Transverse colon (tissue), 4 donors: Measurements from ENCODE around the gene BAZ2B.

Experiments used
- POLR2A ChIP-seq: fragments of 450-650 bp; IDR thresholded peaks from one replicate; pipeline ENCODE4 v1.6.1; 2016; ENCODE audit warnings: antibody characterized with exemption, mild to moderate bottlenecking, moderate library complexity
- POLR2AphosphoS5 ChIP-seq, 3 donors: sonication (generic); formaldehyde crosslinking; IDR thresholded peaks; one replicate each; pipeline ENCODE4 v1.6.1; 2016; ENCODE audit warnings: antibody characterized with exemption in 3 of 3
- TF ChIP-seq, protein P1 (sequence below), 5 experiments: fragments of 200-600 bp in 3 of 5; fragments of 450-650 bp in 2 of 5; sonication (generic) in 3 of 5; IDR thresholded peaks; 1 replicate in 2 of 5; 2 replicates in 3 of 5; pipeline ENCODE4 v1.5.1; 2016 to 2017; ENCODE audit warnings: antibody characterized with exemption in 5 of 5, inconsistent platforms in 3 of 5, mild to moderate bottlenecking in 2 of 5, moderate library complexity in 1 of 5

DNA sequence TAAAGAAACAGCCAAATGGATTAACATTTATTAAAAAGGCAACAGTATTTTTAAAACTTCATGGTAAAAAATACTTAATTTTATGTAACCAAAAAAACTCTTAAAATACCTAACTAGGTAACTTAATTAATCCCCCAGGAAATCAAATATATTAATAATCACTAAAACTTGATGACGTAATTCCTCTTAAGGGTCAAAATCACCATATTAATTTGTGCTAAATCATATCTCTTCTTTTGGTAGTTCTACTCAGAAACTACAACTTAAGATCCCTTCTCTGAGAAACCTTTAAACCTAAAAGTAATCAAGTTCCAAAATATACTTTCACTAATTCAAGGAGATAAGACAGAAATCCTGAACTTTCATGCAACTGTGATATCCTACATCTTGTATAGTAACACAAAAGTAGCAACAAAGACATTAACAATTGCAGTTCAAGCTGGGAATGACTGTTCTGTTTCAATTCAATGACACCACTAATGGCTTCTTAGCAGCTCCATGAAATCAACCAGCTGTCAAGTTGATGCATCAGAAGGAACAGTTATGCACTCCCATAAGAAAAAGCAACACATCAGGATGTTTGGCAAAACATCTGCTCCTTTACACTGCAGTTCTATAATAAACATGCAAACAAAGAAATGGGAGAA is 4.0 kb downstream of the BAZ2B start:
- TF ChIP-seq POLR2AphosphoS5 (IDR thresholded peaks at IDR 0.05): peak in 1 of 3 donors; percentile 30
- no peak for TF ChIP-seq POLR2A
- TF ChIP-seq, protein P1, sequence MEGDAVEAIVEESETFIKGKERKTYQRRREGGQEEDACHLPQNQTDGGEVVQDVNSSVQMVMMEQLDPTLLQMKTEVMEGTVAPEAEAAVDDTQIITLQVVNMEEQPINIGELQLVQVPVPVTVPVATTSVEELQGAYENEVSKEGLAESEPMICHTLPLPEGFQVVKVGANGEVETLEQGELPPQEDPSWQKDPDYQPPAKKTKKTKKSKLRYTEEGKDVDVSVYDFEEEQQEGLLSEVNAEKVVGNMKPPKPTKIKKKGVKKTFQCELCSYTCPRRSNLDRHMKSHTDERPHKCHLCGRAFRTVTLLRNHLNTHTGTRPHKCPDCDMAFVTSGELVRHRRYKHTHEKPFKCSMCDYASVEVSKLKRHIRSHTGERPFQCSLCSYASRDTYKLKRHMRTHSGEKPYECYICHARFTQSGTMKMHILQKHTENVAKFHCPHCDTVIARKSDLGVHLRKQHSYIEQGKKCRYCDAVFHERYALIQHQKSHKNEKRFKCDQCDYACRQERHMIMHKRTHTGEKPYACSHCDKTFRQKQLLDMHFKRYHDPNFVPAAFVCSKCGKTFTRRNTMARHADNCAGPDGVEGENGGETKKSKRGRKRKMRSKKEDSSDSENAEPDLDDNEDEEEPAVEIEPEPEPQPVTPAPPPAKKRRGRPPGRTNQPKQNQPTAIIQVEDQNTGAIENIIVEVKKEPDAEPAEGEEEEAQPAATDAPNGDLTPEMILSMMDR (IDR thresholded peaks at IDR 0.05): no peak
